Activated naive CD4-positive, alpha-beta T cell treated with anti-CD3 and anti-CD28 coated beads, Interleukin-2, amount 50 U/mL, for 16 hours (primary cell): ENCODE results near the gene SLC24A5.

ENCODE experiments used
- DNase-seq: peaks from one replicate; pipeline ENCODE4 v3.0.0-alpha.2; 2020

Gene SLC24A5

DNA sequence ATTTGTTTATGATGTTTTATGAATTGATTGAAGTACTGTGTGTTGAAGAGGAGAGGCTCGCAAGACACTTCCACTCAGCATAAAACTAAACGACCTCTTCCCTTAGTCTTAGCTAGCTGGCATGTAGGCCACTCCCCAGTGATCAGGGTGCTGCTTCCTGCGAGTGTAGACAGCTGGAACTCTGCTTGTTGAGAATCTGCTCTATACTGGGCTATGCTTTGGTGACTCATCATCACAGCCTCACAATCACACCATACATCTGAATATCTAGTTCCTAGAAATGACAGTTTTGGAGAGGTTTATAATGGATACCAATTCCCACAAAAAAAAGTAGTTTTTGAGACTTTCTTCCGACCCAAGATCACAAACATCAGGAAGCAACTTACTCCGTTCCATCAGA is 1.5 kb upstream of the SLC24A5 start:
- no peak for DNase-seq

- no peak for DNase-seq
Measured at GRCh38 chr15:48121849-48122248, 1.1 kb downstream of the SLC24A5 start.

DNA sequence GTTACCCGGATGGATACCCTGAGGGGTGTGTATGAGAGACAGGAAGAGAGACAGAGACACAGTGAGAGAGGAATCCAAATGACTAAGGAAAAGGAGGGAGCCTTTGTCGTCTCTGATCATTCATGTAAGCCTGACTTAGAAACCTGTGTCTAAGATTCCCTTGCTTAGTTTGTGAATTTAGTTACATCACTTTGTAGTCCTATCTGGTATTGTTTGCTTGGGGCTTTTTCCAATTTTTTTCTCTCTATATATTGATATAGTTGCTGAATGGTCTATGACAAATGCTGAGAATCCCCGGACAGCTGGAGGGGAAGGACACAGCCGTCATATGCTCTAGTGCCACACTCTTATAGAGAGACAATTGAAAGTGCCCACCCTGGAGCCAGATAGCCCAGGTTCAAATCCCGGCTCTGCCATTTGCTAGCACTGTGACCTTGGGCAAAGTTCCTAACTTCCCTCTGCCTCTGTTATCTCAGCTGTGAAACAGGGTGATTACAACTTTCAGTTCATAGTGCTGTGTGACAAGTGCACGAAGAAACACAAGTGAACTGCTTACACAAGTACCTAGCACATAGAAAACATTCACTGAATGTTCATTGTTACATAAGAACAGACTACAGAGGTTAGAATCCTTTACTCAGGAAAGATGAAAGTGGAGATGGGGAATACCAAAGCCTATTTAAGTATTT is 6.0 kb downstream of the SLC24A5 start:
- no peak for DNase-seq

GRCh38 chr15:48131324-48131723 is 10.5 kb downstream of the SLC24A5 start:
- DNase-seq: no peak

GRCh38 chr15:48132874-48133273 is 12.1 kb downstream of the SLC24A5 start:
- no peak for DNase-seq

- no peak for DNase-seq
Measured at GRCh38 chr15:48143856-48144255, 23.1 kb downstream of the SLC24A5 start.

GRCh38 chr15:48144889-48145288 is 24.1 kb downstream of the SLC24A5 start:
- DNase-seq: no peak

GRCh38 chr15:48145923-48146322 is 25.1 kb downstream of the SLC24A5 start:
- no peak for DNase-seq

DNA sequence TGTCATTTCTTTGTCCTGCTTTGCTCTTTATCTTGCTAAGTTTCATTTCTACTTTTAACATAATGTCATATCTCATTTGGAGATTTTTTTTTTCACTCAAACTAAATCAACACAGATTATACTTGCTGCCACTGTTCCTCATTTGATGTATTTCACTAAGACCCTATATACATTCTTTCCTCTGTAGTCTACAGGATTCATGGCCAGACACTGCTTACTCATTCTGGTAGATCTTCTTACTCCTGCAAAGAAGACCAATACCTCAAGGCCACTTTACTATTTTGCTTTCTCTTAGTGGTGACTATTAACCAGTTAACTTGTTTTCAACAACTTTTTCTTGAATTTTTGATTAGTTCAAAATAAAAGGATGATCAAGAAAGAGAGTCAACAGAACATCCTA is 26.6 kb downstream of the SLC24A5 start:
- DNase-seq: no peak

- DNase-seq: no peak
Measured at GRCh38 chr15:48149858-48150257, 29.1 kb downstream of the SLC24A5 start.

- DNase-seq: no peak
Measured at GRCh38 chr15:48153526-48153925, 32.7 kb downstream of the SLC24A5 start.

DNA sequence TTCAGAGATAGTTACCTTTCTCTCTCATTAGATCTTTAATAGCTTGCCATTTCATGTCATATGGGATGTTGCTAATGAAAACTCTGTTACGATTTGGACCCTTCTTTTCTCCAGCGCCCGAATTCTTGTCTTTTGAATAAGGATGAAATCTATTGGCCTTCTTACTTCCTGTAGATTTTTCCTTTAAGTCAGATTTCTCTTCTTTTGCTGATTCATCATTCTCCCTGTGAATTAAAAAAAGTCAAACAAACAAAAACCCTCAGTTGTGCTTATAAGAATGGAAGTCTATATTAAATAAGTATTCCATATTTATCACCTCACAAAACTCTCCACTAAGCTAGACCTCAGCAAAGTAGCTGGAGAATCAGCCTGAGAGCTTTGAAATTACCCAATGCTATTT is 47.8 kb downstream of the SLC24A5 start:
- DNase-seq: no peak

GRCh38 chr15:48170981-48171380 is 50.2 kb downstream of the SLC24A5 start:
- no peak for DNase-seq

DNA sequence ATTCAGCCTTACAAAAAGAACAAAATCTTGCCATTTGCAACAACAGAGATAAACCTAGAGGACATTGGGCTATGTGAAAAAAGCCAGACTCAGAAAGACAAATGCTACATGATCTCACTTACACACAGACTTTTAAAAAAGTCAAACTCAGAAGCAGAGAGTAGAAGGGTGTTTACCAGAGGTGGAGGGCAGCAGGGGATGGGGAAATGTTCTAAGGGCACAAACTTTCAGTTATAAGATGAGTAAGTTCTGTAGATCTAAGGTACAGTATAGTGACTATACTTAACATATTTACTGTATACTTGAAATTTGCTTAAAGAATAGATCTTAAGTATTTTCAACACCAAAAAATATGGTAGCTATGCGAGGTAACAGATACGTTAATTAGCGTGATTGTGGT is 54.3 kb downstream of the SLC24A5 start:
- no peak for DNase-seq

- no peak for DNase-seq
Measured at GRCh38 chr15:48176112-48176511, 55.3 kb downstream of the SLC24A5 start.

- no peak for DNase-seq
Measured at GRCh38 chr15:48176957-48177356, 56.2 kb downstream of the SLC24A5 start.

GRCh38 chr15:48177383-48177765 is 56.6 kb downstream of the SLC24A5 start:
- DNase-seq: no peak

DNA sequence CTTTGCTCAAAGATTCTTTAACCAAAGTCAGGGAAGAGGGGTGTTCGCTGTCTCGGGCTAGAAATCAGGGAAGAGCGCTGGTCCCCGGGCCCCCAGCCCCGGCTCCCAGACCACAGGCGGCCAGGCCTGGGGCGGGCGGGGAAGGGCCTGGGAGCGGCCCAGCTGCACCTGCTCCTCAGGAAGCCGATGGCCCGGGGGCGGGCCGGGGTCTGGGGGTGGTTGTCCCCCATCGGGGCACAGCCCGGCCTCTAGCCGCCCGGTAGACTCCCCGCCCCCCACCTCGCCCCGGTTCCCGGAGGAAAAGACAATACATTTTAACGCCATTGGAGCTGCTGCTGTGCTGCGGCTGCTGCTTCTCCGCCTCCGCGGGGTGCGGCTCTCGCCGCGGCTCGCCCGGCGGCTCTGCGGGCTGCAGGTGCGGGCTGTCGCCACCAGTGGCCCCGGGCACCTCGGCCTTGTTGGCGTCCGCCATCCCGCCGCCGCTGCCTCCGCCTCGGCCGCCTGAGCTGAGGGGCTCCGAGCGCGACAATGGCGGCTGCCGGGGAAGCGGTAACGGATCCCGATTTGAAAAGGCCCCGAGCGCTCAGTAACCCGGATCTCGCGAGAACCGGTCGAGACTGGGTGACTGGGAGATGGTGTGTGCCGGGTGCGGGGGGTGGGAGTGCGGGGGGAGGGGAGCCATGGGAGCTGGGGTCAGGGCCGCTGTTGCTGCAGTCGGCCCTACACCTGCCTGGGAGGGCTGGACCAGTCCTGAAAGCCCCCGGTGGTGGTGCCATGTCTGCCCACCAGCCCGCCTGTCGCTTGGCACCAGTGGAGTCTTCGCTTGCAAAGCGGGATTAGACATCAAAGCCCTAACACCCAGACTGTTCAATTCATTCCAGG is 57.2 kb downstream of the SLC24A5 start, which contains the start of gene MYEF2:
Gene MYEF2, minus strand, starts transcription at position 530 of the 882 bp plus-strand sequence. Its CDS starts 58 bp downstream, at position 472.
- DNase-seq: peak; percentile 68

DNA sequence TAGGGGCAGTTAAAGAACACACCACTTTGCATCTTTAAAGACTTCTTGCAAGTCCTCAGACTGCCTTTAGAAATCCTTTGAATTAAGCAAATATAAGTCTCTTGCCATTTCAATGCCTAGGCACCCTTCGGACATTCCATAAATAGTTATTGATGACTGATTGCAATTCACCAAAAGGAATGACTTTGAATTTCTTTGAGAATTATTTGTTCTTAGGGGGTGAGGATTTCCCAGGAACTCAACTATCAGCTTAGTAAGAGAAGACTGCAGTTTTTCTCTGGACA is 57.8 kb downstream of the SLC24A5 start:
- no peak for DNase-seq

DNA sequence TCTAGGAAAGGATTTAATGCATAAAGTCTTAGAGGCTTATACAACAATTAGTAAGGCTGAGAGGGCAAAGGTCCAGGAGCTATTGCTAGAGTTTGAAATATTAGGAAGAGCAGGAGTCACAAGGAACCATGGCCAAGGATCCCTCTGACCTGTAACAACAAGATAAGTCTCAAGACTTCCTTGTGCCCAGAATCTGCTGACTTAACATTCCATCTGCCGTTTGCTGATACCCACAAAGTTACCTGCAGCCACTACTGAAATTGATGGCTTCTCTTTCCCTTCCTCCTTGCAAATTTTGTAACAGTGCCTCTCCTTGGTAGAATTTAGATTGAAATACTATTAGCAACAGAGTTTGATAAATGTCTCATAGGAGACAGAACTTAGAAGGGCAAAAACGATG is 62.0 kb downstream of the SLC24A5 start:
- DNase-seq: no peak

- DNase-seq: no peak
Measured at GRCh38 chr15:48185529-48185928, 64.7 kb downstream of the SLC24A5 start.

DNA sequence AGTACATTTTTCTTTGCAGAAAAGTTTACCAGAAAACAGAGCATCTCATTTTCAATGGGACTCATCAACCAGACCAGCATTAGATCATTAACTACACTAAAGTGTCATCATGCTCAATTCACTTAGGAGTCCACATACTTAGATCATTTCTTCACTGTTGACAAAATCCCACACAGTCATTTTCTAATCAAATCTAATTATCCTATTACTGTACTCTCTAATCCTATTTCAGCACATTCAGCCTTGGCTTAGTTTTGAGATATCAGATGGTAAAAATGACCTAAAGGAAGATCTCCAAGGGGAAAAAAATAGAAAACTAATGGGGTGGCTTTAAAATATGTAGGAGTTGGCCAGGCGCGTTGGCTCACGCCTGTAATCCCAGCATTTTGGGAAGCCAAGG is 65.5 kb downstream of the SLC24A5 start:
- DNase-seq: no peak

- peak; percentile 30 for DNase-seq
Measured at GRCh38 chr15:48190932-48191573, 70.3 kb downstream of the SLC24A5 start.
